A673 (cell line): ENCODE measurements around the gene CDH23. TPM values are rescaled to one million over a fixed set of nuclear protein-coding genes. Genes with fewer than 3 reads are reported as not detected.

Source experiments
- BruUV-seq: library from RNA; stranded (reverse); fragments of 400-500 nt; replicated peaks from 2 replicates; lab custom pipeline; 2021; lab: Mats Ljungman, UMichigan
- CTCF ChIA-PET: fragments of 300-600 bp; sonication (Branson Sonifier 250); formaldehyde crosslinking; loops from one replicate; lab custom pipeline; 2022; ENCODE audit warnings: antibody characterized with exemption; lab: Charles Lee
- POLR2A ChIA-PET: fragments of 300-600 bp; sonication (Branson Sonifier 250); formaldehyde crosslinking; loops from one replicate; lab custom pipeline; 2022; ENCODE audit warnings: antibody characterized with exemption; ENCODE audit not compliant: low non-redundant PET; lab: Charles Lee
- DNase-seq: peaks from one replicate; pipeline ENCODE4 v3.0.0-alpha.2; 2015; ENCODE audit warnings: low spot score
- H3K27ac ChIP-seq: fragments of 200-600 bp; sonication (generic); 2 replicates; pipeline ENCODE4 v1.5.1; 2016; ENCODE audit warnings: mixed run types, low read depth, mild to moderate bottlenecking, mixed read lengths, antibody characterized with exemption, low read length; ENCODE audit not compliant: poor library complexity, severe bottlenecking
- H3K27me3 ChIP-seq: fragments of 200-600 bp; sonication (generic); replicated peaks from 2 replicates; pipeline ENCODE4 v1.6.1; 2017; ENCODE audit warnings: mixed run types, low read depth, mild to moderate bottlenecking, mixed read lengths, antibody characterized with exemption, low read length; ENCODE audit not compliant: insufficient read depth, poor library complexity
- H3K36me3 ChIP-seq: fragments of 200-600 bp; sonication (generic); 2 replicates; pipeline ENCODE4 v1.6.1; 2016; ENCODE audit warnings: mixed run types, mild to moderate bottlenecking, mixed read lengths, antibody characterized with exemption, low read length; ENCODE audit not compliant: insufficient read depth, poor library complexity, severe bottlenecking
- H3K4me1 ChIP-seq: fragments of 200-600 bp; sonication (generic); 2 replicates; pipeline ENCODE4 v1.6.1; 2017; ENCODE audit warnings: mixed run types, mild to moderate bottlenecking, mixed read lengths, antibody characterized with exemption, low read length; ENCODE audit not compliant: insufficient read depth, poor library complexity, severe bottlenecking
- H3K4me3 ChIP-seq: fragments of 200-600 bp; sonication (generic); 2 replicates; pipeline ENCODE4 v1.5.1; 2016; ENCODE audit warnings: low read depth, mixed run types, mild to moderate bottlenecking, mixed read lengths, low read length; ENCODE audit not compliant: poor library complexity, severe bottlenecking
- H3K9me3 ChIP-seq: fragments of 200-600 bp; sonication (generic); 2 replicates; pipeline ENCODE4 v1.6.1; 2016; ENCODE audit warnings: mixed run types, low read depth, mild to moderate bottlenecking, mixed read lengths, antibody characterized with exemption, low read length; ENCODE audit not compliant: poor library complexity, severe bottlenecking
- EZH2 ChIP-seq: fragments of 200-600 bp; sonication (generic); IDR thresholded peaks from 2 replicates; pipeline ENCODE4 v1.6.1; 2017; ENCODE audit warnings: borderline replicate concordance, low read depth, mild to moderate bottlenecking, mixed read lengths, antibody characterized with exemption, low read length; ENCODE audit not compliant: poor library complexity, severe bottlenecking
- intact Hi-C: fragments of 100-400 bp; cut with micrococcal nuclease; formaldehyde crosslinking; loops from one replicate; pipeline ENCODE4 v1.10.0; 2022; ENCODE audit not compliant: unreplicated experiment
- total RNA-seq: library from RNA; stranded (reverse); gene quantifications from 2 replicates; pipeline ENCODE4 v1.2.3, GENCODE V29; 2021
- TF ChIP-seq, protein P1 (sequence below): fragments of 300-800, 200-600 bp; sonication (generic); conservative IDR thresholded peaks from 2 replicates; pipeline ENCODE4 v1.5.1; 2017; ENCODE audit warnings: low read depth, mild to moderate bottlenecking, antibody characterized with exemption, low read length, moderate library complexity, mixed read lengths

Gene CDH23
- total RNA-seq, 1 experiment from 2014 or later, result 49.7 TPM

DNA sequence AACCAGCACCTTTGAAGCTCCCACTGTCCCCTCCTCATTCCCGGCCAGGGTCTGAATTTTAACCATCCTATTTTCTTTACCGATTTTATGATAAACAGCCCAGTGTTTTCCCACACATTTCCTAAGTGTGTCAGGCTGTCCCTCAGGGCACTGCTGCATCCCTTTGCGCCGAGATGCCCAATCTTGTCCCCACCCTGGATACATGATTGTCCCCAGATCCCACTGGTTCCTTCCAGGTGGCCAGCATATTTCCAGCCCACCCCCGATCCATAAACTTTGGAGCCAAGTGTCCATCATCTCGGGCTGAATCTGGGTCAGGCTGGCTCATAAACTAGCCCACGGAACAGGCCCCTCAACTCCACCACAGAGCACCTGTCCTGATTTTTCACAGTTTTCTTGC is 137.2 kb downstream of the CDH23 start:
- TF ChIP-seq EZH2, result no peak
- TF ChIP-seq, protein P1, sequence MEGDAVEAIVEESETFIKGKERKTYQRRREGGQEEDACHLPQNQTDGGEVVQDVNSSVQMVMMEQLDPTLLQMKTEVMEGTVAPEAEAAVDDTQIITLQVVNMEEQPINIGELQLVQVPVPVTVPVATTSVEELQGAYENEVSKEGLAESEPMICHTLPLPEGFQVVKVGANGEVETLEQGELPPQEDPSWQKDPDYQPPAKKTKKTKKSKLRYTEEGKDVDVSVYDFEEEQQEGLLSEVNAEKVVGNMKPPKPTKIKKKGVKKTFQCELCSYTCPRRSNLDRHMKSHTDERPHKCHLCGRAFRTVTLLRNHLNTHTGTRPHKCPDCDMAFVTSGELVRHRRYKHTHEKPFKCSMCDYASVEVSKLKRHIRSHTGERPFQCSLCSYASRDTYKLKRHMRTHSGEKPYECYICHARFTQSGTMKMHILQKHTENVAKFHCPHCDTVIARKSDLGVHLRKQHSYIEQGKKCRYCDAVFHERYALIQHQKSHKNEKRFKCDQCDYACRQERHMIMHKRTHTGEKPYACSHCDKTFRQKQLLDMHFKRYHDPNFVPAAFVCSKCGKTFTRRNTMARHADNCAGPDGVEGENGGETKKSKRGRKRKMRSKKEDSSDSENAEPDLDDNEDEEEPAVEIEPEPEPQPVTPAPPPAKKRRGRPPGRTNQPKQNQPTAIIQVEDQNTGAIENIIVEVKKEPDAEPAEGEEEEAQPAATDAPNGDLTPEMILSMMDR, result no peak
- Histone ChIP-seq H3K4me1 (peaks cover 1% of the 10 kb centered on the region), H3K27ac (no peak overlapping the region), H3K36me3 (no peaks in the 10 kb centered on the region), H3K27me3 (no peaks in the 10 kb centered on the region), H3K4me3 (no peak overlapping the region), H3K9me3 (no peaks in the 10 kb centered on the region)
- intact Hi-C loops, result no loop called here
- no TSS peak for BruUV-seq
- DNase-seq, result no peak
- ChIA-PET CTCF (no interaction called here), POLR2A (no interaction called here)

DNA sequence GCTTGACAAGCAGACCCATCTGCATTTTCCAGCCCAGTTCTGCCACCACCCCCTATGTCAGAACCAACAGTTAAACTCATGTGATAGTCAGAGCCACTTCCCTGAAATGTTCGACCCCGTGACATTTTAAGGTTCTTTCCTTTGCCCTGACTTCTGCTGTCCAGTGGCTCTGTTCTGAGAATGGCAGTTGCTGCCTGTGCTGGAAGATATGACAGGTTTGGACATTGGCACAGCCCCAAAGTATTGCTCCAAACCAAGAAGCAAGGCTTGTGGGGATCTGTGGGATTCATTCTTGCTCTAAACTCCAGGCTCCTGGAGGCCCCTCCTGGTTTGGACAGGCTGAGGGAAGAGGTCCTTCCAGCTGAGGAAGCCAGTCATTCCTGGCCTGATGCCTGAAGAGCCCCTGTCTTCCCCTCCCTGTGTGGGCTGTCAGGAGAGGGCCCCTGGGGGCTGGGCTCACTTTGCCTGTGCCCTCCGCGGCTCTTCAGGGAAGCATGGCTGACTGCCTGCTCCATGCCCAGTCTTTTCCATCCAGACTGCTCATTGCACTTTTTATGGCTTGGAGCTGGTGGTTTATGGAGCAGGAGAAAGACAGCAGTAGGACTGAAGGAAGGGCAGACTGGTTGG is 138.0 kb downstream of the CDH23 start:
- no peak for DNase-seq
- no peaks in the 10 kb centered on the region for H3K9me3 ChIP-seq
- H3K27ac ChIP-seq, result no peak overlapping the region
- H3K4me1 ChIP-seq, result no peaks in the 10 kb centered on the region
- POLR2A ChIA-PET, result no interaction called here
- H3K4me3 ChIP-seq, result no peak overlapping the region
- no peaks in the 10 kb centered on the region for H3K27me3 ChIP-seq
- no TSS peak for BruUV-seq
- no peak for TF ChIP-seq EZH2
- TF ChIP-seq, protein P1, result no peak
- CTCF ChIA-PET, result no interaction called here
- no peaks in the 10 kb centered on the region for H3K36me3 ChIP-seq
- intact Hi-C loops, result no loop called here

- H3K27me3 ChIP-seq, result no peaks in the 10 kb centered on the region
- H3K4me1 ChIP-seq, result no peaks in the 10 kb centered on the region
- BruUV-seq, result no TSS peak
- TF ChIP-seq EZH2, result no peak
- TF ChIP-seq, protein P1, result no peak
- POLR2A ChIA-PET, result no interaction called here
- CTCF ChIA-PET, result no interaction called here
- H3K4me3 ChIP-seq, result no peak overlapping the region
- intact Hi-C loops, result no loop called here
- H3K27ac ChIP-seq, result no peak overlapping the region
- DNase-seq, result no peak
- no peaks in the 10 kb centered on the region for H3K36me3 ChIP-seq
- no peaks in the 10 kb centered on the region for H3K9me3 ChIP-seq
These were observed 139.6 kb downstream of the CDH23 start for GRCh38 chr10:71536332-71536731.
